Lower leg skin (tissue), 4 donors: ENCODE measurements around the gene GALNT11. TPM values are rescaled to one million over a fixed set of nuclear protein-coding genes. Genes with fewer than 3 reads are reported as not detected.
A peak's percentile ranks its signal among the peaks of the same experiment; 100 is the strongest.

Experiments used
- DNase-seq, 2 donors: peaks; one replicate each; pipeline ENCODE4 v3.0.0-alpha.2; 2019; ENCODE audit warnings: low spot score in 2 of 2
- H3K4me3 ChIP-seq: fragments of 200-600 bp; sonication (generic); 2 replicates; pipeline ENCODE4 v1.5.1; 2017; ENCODE audit warnings: mild to moderate bottlenecking, low read depth; ENCODE audit not compliant: poor library complexity, severe bottlenecking
- POLR2A ChIP-seq, 2 donors: fragments of 450-650 bp; IDR thresholded peaks; one replicate each; pipeline ENCODE4 v1.6.1; 2016 to 2017; ENCODE audit warnings: antibody characterized with exemption in 2 of 2, mild to moderate bottlenecking in 1 of 2, moderate library complexity in 1 of 2
- WGBS, 2 donors: methylation state at CpG; one replicate each; pipeline ENCODE4 v1.1.5; 2018; 5-methylcytosine and 5-hydroxymethylcytosine counted together
- intact Hi-C: fragments of 100-400 bp; cut with DNase I; formaldehyde crosslinking; loops from one replicate; pipeline ENCODE4 v1.15.0; 2023; ENCODE audit warnings: low total_unique reads
- total RNA-seq, 4 donors: library from RNA; depleted of rRNA; stranded (reverse); fragments of >200 nt; gene quantifications; one replicate each; pipeline ENCODE4 v1.1.0, GENCODE V29; 2016
- TF ChIP-seq, protein P1 (sequence below), 3 donors: fragments of 450-650 bp; IDR thresholded peaks; one replicate each; pipeline ENCODE4 v1.5.1; 2016; ENCODE audit warnings: antibody characterized with exemption in 3 of 3, mild to moderate bottlenecking in 3 of 3, moderate library complexity in 2 of 3

GALNT11 gene
- total RNA-seq, 4 donors from 2014 or later, result 38.9 to 62.6 (median 45.3) TPM

DNA sequence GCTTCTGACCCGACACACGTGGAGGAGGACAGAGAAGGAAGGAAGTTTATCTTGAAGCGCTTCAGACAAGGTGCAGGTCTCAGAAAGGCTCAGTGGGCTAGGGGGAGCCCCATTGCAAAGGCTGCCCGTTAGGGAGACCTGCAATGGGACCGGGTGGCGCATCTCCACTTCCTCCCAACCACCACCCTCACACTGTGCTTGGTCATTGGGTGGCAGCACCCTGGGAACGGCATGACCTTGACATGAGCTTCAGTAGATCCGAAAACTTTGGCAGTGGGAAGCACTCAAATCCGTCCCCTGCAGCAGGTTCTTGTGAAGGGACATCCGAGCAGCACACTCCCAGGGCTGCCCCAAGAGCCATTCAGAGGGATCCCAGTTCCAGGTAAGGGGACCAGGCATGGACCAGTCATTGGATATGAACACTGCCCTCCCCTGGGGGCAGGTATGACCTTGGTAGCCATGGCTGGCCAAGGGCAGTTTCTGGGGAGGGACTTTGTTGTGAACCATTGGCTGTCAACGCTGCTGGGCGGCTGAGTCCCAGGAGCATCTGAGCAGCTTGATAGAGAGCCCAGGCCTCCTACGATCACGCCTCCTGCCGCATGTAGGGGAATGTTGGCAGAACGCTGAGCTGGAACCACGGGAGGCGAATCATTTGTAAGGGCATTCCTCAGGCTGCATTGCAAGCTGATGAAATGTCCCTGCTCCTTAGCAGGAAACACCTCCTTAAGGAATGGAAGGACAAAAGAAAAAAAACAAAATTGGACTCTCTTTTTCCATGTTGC is 37.5 kb upstream of the GALNT11 start:
- WGBS, 2 donors, result 70 to 75% methylated on average over 18 of the region's 18 CpGs
- no peak for TF ChIP-seq POLR2A (IDR thresholded peaks at IDR 0.05)
- TF ChIP-seq, protein P1, sequence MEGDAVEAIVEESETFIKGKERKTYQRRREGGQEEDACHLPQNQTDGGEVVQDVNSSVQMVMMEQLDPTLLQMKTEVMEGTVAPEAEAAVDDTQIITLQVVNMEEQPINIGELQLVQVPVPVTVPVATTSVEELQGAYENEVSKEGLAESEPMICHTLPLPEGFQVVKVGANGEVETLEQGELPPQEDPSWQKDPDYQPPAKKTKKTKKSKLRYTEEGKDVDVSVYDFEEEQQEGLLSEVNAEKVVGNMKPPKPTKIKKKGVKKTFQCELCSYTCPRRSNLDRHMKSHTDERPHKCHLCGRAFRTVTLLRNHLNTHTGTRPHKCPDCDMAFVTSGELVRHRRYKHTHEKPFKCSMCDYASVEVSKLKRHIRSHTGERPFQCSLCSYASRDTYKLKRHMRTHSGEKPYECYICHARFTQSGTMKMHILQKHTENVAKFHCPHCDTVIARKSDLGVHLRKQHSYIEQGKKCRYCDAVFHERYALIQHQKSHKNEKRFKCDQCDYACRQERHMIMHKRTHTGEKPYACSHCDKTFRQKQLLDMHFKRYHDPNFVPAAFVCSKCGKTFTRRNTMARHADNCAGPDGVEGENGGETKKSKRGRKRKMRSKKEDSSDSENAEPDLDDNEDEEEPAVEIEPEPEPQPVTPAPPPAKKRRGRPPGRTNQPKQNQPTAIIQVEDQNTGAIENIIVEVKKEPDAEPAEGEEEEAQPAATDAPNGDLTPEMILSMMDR (IDR thresholded peaks at IDR 0.05), result no peak
- H3K4me3 ChIP-seq, result no peak overlapping the region
- no peak for DNase-seq
- intact Hi-C loops, result no loop called here

GRCh38 chr7:151992375-151992774 is 33.1 kb upstream of the GALNT11 start:
- no peak for TF ChIP-seq POLR2A (IDR thresholded peaks at IDR 0.05)
- TF ChIP-seq, protein P1 (IDR thresholded peaks at IDR 0.05), result no peak
- peak; percentile 51 to 89 for DNase-seq
- H3K4me3 ChIP-seq, result no peak overlapping the region
- intact Hi-C loops, result no loop called here
- 12% methylated on average over 12 of the region's 12 CpGs for WGBS, 2 donors

DNA sequence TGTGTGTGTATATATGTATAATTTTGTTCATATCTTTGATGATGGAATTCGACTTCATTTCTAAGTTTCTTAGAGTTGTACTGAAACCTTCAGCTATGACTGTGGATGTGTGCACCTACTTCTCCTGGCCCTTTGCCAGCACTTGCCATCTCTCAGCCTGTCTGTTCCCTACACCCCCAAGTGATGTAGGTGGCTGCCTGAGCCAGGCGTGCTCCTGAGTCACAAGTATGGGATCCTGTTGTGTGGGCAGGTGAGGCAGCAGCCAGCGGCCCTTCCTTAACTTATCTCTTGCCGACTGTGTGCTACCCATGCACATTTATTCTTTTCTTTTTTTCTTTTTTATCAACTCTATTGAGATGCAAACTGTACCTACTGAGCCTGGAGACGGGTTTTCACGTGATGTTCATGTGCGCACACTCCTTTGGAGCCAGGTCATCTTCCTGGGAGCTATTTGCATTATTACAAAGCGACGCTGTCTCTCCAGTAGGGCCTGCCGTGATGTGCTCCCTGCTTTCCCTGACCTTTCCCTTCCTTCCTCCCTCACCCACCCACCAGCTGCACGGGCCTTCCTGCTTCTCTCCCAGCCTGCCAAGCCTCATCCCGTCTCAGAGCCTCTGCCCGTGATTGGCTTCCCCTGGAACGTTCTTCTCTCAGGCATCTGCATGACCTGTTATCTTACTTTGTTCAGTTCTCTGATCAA is 31.3 kb upstream of the GALNT11 start:
- no peak overlapping the region for H3K4me3 ChIP-seq
- 61 to 63% methylated on average over 14 of the region's 14 CpGs for WGBS, 2 donors
- no peak for DNase-seq
- intact Hi-C loops, result no loop called here
- TF ChIP-seq POLR2A (IDR thresholded peaks at IDR 0.05), result no peak
- TF ChIP-seq, protein P1 (IDR thresholded peaks at IDR 0.05), result no peak

DNA sequence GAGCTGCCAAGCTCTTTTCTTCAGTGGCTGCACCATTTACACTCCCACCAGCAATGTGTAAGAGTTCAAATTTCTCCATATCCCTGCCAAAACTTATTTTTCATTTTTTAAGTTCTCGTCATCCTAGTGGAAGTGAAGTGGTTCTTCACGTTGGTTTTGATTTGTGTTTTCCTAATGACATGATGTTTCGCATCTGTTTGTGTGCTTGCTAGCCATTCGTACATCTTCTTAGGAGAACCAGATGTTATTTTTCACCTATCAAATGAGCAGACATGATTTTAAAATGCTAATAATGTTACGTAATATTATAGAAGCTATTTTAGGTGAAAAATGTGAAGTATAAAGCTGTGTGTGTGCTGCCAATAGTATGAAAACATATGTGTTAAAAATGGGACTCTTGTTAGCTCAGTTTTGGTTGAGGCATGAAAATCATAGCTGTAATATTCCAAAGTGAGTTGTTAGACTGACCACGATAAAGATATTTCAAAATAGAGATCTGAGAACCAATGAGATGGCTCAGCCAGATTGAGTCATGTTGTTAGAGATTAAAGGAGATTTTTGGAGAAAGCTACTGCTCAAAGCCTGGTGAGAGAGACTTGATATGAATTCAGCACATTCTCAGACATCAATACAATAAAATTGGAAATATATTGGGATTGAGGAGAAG is 25.9 kb upstream of the GALNT11 start:
- intact Hi-C loops, result no loop called here
- WGBS, 2 donors, result 60 to 67% methylated on average over 6 of the region's 6 CpGs
- TF ChIP-seq, protein P1 (IDR thresholded peaks at IDR 0.05), result no peak
- no peak for TF ChIP-seq POLR2A (IDR thresholded peaks at IDR 0.05)
- DNase-seq, result no peak
- H3K4me3 ChIP-seq, result no peak overlapping the region

DNA sequence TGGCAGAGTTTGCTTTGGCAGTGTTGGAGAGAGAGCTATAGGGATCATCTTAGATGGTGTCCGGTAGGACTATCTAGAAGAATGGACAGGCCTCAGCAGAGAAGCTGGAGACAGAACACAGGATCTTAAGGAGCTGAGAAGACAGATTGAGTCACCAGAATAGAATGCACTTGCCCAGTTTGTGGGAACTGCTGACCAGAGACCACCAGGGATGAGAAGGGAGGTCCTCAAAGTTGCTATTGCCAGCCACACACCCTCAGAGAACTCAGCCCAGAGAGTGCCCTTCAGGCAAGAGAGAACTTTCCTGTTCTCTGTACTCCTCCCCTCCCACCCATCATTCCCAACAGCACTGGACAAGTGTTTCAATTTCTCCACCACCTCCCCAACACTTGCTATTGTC is 25.3 kb upstream of the GALNT11 start:
- no peak for DNase-seq
- intact Hi-C loops, result no loop called here
- no peak for TF ChIP-seq POLR2A (IDR thresholded peaks at IDR 0.05)
- TF ChIP-seq, protein P1 (IDR thresholded peaks at IDR 0.05), result no peak
- H3K4me3 ChIP-seq, result no peak overlapping the region
- WGBS, 2 donors, result 83 to 95% methylated on average over 1 of the region's 1 CpG
